ENCODE results near the gene GSC2.

DNA sequence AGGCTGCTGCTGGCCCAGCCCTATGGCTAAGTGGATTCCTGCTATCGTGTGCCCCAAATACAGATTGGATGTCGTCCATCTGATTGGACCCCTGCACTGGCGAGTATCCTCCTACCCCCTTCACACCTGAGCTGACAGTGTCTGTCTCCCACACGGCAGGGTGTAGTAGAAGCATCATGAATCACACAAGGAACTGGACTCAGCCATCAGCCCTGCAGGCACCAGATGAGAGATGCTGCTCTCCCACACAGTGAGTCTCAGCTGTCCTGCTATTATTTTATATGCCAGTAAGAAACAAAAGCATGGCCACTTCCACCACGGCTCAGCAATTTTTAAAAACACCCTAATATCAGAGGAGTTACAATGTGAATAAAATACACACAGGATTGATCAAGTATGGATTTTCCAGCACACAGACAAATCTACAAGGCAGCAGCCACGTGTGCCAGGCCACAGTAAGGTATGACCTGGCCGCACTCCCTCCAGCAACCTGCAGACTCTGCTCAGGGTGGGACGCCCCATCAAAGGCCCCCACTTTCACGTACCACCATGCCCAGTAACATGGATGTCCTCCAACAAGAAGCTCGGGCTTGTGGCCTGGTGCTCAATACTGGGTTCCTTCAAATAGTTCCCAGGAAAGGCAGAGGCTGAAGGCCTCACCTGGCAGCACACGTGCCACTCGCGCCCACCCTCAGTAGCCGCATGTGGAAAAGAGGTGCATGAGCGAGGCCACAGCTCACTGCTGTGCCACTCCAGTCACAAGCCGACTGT, 44.9 kb upstream of the GSC2 start:
- TF ChIP-seq, protein P1, sequence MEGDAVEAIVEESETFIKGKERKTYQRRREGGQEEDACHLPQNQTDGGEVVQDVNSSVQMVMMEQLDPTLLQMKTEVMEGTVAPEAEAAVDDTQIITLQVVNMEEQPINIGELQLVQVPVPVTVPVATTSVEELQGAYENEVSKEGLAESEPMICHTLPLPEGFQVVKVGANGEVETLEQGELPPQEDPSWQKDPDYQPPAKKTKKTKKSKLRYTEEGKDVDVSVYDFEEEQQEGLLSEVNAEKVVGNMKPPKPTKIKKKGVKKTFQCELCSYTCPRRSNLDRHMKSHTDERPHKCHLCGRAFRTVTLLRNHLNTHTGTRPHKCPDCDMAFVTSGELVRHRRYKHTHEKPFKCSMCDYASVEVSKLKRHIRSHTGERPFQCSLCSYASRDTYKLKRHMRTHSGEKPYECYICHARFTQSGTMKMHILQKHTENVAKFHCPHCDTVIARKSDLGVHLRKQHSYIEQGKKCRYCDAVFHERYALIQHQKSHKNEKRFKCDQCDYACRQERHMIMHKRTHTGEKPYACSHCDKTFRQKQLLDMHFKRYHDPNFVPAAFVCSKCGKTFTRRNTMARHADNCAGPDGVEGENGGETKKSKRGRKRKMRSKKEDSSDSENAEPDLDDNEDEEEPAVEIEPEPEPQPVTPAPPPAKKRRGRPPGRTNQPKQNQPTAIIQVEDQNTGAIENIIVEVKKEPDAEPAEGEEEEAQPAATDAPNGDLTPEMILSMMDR (IDR thresholded peaks at IDR 0.05), result no peak
- TF ChIP-seq POLR2A (IDR thresholded peaks at IDR 0.05), result no peak

All from upper lobe of left lung (tissue), 4 donors.